NCI-H1436 treated with DMSO at 0.1 percent for 48 hours (cell line): ENCODE measurements around the gene PHGDH.
"Not testable (repeated sequence)": the region's sequence is repeated elsewhere in the genome, so short reads cannot be mapped to it uniquely, and the experiment has no call there.

Experiments
- DNase-seq: peaks from one replicate; lab custom pipeline; 2025; lab: John Stamatoyannopoulos, UW

Gene PHGDH

DNA sequence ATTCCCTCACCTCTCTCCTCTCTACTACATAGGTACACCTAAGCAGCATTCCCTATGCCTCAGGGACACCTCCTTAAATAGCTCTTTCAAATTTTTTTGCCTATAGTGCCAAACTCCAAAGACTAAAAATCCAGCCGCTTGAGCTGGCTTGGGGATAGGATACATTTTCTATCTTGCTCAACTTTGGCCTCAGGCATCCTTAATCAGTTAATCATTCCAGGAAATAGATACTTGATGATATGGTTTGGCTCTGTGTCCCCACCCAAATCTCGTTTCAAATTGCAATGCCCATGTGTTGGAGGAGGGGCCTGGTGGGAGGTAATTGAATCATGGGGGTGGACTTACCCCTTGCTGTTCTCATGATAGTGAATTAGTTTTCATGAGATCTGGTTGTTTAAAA, 11.4 kb upstream of the PHGDH start:
- no peak for DNase-seq

DNA sequence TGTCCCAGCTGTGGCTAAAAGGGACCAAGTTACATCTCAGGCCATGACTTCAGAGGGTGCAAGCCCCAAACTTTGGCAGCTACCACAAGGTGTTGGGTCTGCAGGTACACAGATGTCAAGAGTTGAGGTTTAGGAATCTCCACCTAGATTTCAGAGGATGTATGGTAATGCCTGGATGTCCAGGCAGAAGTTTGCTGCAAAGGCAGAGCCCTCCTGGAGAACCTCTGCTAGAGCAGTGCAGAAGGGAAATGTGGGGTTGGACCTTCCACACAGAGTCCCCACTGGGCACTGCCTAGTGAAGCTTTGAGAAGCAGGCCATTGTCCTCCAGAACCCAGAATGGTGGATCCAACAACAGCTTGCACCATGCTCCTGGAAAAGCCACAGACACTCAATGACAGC, 10.1 kb upstream of the PHGDH start:
- DNase-seq: no peak

DNA sequence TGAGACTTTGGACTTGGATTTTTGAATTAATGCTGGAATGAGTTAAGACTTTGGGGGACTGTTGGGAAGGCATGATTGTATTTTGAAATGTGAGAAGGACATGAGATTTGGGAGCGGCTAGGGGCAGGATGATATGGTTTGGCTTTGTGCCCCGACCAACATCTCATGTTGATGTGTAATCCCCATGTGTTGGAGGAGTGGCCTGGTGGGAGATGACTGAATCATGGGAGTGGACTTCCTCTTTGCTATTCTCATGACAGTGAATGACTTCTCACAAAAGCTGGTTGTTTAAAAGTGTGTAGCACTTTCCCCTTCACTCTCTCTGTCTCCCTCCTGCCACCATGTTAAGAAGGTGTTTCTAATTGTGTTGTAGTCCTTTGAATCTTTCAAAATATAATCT, 9.3 kb upstream of the PHGDH start:
- DNase-seq: no peak

DNA sequence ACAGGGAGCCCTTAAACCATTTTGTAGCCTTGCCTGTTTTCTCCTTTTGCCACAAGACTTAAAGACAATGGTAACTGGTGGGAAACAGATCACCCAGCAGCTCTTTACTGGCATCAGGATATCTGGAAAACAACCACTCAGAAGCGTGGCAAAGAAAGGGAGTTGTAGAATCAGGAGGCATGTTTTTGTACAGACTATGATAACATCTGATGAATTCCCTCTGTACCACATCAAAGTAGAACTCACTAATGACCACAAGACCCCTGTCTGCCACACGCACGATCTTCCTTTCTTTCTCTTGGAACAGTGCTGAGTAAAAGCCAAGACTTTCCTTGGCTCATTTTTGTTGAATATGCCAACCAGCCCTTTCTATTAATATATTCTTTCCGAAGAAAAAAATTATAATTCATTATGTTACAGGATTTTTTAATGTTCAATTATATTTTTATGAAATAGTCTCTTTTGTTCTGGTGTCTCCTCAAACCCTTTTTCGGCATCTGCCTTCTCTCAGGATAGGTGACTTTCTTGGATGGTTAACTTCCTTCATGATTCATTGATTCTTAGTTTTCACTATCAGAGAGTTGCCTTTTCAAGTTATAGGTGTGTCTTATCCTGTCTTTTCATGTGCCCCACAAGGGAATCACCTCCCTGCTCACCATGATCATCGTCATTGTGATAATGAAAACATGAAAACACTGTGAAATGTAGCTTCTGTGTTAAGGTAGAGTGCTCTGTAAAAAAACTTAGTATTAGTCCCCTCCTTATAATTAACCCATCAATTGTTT, 7.9 kb upstream of the PHGDH start:
- DNase-seq: no peak

DNA sequence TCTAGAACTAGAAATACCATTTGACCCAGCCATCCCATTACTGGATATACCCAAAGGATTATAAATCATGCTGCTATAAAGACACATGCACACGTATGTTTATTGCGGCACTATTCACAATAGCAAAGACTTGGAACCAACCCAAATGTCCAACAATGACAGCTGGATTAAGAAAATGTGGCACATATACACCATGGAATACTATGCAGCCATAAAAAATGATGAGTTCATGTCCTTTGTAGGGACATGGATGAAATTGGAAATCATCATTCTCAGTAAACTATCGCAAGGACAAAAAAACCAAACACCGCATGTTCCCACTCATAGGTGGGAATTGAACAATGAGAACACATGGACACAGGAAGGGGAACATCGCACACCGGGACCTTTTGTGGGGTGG, 5.1 kb upstream of the PHGDH start:
- not testable (repeated sequence) for DNase-seq

DNA sequence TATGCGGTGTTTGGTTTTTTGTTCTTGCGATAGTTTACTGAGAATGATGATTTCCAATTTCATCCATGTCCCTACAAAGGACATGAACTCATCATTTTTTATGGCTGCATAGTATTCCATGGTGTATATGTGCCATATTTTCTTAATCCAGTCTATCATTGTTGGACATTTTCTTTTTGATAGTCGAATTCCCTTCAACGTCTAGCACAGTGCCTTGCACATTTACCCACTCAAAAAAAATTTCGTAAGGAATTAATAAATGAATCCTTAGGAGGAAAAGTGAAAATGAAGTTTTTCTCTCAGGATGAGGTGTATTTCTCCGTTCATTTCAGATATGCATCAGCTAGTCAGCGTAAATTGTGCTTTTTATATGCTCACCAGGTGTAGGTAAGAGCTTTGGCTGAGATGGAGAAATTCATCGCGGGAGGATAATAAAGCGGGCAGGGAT, 354 bp upstream of the PHGDH start:
- DNase-seq: not testable (repeated sequence)

DNA sequence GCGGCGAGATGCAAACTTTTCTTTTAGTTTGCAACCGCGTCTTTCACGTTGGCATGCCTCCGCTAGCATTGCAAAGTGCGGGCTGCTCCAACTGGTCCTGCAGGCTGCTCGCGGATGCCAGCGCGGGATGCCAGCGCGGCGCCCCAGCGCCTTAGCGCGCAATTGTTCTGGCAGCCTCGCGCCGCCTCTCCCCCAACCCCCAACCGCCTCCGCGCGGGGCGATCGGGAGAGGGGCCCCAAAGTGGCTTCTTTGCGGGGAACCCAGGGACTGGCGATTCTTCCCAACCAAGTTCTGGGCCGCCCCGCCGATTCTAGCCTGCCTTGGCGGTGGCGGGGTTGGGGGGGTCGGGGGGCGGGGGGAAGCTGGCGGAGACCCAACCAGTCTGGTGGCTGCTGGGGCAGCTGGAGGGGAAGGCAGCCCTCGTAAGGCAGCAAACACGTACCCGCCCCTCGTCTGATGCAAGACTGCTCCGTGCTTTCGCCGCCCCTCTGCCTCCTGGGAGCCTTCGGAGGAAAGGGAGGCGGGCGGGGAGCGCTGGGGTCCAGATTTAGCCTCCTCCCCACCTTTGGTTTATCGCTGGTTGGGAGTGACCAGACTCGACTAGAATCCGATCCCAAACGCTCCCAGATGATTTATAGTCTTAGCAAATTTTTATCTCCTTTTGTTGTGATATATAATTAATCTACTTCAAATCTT, 756 bp downstream of the PHGDH start:
- peak; percentile 27 for DNase-seq

DNA sequence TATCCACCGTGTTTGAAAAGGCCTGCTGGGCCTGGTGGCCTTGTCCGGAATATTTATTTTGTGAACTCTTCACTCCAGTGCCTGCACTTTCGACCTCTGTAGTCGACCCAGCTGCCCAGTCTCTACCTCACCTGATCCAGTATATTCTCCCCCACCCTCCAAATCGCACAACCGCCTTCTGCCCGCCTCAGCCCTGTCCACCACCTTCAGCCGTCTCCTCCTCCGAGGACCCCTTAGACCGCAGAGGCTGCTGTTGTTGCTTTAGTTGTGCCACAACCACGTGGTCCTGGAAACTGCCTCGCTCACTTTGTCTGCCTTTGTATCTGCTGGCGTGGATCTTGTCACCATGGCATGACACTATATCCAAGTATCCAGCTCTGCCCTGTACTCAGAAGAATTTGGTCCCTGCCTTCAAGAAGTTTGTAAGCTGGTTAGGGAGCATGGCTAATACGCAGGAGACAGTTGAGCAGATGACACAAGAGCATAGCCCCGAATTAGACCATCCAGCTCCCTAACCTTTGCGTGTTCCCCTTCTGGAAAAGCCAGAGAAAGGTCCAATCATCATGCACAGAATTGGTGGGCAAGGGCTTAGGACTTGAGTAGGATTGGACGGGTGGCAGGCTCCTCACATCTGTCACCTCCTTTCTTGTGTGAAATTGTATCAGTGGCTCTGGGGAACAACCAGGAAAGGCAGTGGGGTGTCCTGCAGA, 1.5 kb downstream of the PHGDH start:
- no peak for DNase-seq

DNA sequence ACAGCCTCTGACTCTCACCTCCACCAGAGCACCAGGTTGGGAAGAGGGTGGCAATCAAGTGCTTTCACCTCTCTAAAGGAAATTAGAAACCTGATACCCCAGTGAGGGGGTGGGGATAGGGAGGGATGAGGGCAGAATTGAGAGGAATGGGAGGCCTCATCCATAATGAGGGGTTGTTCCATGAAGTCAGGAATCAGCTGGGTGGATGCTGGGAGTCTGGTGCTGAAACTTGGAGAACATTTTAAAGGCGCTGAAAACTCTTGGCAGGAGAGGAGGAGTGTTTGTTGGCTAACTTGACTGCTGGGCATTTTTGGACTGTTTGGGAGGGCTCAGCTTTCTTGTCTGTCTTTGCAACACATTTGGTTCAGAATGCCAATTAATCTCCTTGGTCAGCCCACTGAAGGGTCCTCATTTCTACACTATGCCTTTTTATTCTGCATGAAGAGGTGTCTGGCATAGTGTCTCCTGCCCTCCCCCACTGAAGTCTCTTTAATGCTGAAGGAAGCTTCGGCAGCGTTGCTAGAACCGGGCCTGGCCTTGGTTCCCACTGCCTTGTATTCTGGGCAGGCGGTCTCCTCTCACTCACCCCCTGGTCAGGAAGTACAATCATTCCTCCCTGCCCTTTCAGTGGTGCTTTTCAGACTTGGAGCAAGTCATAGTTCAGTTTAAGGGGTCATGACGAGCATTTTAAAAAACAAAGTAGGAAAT, 2.2 kb downstream of the PHGDH start:
- no peak for DNase-seq

DNA sequence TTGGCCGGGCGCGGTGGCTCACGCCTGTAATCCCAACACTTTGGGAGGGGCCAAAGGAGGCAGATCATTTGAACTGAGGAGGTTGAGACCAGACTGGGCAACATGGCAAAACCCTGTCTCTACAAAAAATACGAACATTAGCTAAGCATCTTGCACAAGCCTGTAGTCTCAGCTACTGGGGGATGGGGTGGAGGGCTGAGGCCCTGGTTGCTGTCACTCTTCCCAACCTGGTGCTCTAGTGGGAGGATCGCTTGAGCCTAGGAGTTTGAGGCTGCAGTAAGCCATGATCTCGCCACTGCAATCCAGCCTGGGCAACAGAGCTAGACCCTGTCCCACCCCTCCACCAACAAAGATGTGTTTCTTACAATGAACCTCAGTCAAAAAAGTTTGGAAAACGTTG, 2.8 kb downstream of the PHGDH start:
- DNase-seq: no peak

DNA sequence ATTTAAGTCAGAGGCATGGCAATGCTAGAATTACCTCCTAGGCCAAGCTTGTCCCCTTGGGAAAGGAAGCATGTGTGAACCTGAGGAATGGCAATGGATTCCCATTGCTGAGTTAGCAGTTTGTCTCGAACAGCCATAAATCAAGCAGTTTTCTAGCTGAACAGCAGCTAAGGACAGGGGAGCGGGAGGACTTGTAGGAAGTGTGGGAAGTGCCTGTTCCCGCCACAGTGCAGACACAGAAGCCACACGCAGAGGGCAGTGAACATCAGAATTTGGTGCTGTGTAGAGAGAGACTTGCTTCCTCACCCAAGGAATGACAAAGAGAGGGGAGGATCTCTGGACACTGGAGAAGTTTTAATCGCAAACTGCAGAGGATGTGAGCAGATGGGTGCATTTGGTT, 3.8 kb downstream of the PHGDH start:
- DNase-seq: no peak

DNA sequence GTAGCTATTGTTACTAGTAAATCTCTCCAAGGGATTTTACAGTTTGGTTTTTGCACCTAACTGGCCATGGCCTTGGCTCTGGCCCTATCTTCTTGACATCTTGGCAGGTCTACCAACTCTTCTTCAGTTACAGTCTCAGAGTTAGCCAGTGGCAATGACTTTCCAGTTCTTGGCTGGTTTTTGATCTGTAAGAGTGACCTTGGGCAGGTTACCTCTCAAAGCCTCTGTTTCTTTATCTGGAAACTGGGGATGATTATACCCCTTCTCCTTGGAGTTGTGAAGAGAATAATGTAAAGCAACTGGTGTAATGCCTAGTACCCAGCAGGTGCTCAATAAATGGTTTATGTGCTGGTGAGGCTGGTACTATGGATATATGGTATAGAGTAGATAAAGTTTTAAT, 6.7 kb downstream of the PHGDH start:
- DNase-seq: no peak

DNA sequence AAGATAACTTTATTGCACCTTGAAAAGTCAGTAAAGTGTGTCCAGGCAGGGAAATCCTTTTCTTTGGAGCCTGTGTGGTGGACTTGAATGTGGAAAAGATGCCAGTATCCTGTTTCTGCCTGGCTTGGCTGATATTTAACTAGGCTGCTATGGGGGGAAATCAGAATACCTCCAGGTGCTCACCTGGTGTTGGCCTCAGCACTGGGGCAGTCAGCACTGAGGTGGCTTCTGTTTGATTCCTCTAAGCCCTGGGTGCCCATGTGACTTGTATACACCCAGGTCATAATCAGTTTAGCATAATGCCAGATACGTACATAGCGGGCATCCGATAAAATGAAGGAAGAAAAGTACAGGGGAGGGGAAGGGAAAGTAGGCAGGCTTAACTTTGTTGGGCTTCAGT, 7.2 kb downstream of the PHGDH start:
- no peak for DNase-seq

DNA sequence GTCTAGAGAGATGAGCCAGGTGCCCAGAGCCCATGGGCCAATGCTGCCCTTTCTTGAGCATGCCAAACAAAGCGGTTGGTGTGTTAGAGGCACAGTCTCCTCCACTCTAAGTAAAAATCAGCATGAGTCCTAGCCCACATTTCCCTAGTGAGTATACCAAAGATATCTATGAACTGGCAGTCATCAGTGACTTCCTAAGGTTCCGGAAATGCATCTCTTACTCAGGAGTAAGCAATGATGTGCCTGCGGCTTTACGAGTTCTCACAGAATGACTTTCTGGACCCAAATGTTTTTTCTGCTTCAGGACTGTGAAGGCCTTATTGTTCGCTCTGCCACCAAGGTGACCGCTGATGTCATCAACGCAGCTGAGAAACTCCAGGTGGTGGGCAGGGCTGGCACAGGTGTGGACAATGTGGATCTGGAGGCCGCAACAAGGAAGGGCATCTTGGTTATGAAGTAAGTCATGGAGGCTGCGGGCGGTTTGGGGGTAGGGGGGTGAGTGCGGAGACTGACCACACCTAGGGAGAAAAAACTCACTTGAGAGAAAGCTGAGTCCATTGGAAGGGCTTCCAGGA, 9.2 kb downstream of the PHGDH start:
- DNase-seq: no peak

DNA sequence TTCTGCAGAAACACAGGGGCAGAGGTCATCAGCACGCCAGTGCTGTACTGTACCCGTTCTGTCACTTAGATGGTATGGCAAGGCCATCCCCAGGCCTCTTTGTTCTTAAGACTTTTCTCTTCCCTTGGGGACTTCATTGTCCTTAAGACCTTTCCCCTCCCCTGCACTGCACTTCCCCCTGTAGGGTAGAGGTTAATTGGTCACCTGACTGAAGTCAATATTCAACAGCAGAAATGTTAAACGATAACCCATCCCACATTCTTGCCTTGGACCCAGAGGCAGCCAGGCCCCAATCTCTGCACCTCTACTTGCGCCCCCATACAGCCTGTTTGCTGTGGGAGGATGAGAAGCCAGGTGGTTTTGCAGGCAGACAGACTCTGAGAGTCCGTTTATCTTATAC, 10.2 kb downstream of the PHGDH start:
- no peak for DNase-seq

DNA sequence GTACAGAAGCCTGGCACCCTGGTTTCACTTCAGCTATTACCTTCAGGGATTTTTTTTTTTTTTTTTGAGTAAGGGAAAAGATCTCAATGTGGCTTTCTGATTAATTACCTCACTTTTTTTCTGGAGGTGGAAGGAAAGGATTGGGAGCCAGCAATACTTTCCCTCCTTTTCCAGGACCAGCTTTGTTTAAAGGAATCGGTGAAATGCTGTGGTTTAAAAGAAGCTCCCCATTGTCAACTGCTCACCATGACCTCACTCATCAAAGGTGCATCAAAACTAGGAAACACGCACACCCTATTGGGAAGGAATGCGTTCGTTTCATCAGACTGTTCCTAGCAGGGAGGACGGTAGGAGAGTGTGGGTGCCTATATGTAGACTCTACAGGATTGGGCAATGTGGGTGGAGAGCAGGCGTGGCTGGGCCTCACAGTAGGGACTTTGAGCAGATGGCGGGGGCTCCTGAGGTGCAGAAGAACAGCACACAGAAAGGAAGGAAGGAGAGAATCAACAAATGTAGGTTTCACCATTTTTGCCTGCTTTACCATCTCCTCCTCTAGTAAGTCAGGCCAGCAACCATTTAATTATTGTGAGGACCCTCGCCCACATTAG, 13.0 kb downstream of the PHGDH start:
- DNase-seq: no peak

DNA sequence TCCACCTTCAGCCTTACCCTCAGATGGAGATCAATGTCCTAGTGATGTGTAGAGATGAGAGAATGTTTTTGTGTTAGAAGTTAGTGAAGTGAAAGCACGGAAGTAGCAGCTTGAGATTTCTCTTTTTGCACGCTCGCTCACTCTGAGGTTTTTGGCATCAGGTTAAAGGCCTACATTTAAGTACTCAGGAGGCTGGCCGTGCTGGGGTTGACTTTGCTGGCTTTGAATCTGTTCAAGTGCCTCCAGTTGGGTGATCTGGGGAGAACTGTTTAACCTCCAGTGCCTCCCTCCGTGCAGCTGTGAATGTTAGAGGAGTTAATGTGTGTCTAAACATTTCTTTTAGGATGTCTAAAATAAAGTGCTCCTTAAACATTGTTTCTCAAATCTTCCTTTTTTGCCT, 13.9 kb downstream of the PHGDH start:
- DNase-seq: no peak

DNA sequence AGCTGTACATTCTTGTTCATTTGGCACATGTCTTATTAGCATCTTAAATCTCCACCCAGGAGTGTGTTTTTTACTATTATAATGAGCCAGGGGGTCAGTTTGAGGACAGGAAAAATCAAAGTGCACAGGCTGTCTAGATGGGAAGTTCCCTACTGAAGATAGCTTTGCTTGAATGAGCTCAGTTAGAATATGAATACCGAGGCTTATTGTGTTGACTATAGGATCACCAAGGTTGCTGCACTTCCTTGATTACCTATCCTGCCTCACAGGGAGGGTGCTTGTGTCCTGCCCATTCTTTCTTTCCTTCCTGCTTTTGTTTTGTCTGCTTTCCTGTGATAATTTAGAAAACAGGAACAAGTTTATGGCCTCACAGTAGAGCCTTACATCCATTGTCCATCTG, 16.3 kb downstream of the PHGDH start:
- no peak for DNase-seq

DNA sequence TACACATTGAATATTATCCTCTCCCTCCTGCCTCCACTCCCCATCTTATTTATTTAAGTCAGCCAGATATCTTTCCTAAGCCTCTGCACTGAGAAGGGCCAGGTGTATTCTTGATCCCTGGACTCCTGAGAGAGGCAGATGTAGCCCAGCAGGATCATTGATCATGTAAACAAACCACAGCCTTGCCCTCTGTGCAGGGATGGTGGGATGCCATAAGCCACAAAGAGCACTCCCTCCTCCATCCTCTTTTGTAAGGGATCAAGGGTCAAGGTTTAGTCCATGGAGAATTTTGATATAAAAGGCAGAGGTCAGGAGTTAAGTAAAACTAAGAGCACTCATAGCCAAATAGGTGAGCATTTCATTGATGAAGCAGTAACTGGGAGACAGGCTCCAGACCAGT, 17.3 kb downstream of the PHGDH start:
- DNase-seq: no peak

DNA sequence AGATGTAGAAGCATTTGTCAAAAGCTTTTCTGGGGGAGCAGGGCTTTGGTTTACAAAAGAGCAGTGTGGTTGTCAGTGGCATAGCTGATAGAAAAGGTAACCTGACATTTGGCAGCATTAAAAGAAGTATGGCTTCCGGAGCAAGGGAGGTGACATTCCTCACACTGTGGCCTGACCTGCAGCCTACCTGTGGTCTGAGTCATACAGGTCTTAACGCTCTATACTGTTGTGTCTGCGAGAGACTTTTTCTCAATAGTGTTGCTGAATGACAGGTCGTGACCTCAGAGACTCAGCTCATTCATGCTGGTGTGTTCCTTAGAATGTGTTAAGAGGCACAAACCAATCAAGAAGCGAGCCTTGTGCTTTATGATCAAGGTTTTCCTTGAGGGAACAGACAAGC, 19.3 kb downstream of the PHGDH start:
- DNase-seq: no peak

DNA sequence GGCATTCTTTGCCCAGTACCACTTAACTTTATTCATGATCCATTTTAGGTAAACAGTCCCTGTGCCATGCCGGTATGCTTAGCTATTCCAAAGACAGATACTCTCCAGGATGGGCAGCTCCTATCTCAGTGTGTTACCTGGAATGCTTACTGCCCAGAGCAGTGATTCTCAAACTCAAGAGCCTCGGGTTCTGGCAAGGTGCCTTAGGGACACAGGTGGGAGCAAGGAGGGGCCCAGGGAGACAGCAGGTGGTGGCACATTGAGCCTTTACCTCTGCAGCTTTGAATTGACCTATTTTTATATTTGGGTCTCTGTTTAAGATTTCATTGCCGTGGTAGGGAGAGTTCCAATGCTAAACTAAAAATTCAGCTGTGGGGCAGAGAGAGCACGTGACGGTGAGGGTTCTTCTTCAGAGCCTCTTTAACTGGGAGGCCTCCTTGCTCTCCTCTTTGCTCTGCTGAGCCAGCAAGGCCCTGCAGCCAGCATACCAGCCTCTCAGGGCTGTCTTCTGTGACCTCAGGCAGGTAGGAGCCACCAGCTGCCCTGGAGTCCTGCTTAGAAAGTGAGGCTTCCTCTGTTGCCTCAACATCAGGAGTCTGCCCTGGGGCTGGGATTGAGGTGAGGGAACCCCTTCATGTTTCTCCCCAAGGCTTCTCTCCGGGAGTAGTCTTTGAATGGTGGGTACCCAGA, 20.2 kb downstream of the PHGDH start:
- no peak for DNase-seq
